Muscle layer of duodenum (tissue), 2 donors: ENCODE measurements around the gene ZNF521.

Source experiments
- H3K27ac ChIP-seq: one replicate; pipeline ENCODE4 v1.7.0; 2013; ENCODE audit warnings: mild to moderate bottlenecking, low read length
- H3K27me3 ChIP-seq: one replicate; pipeline ENCODE4 v1.7.0; 2013; ENCODE audit warnings: low read depth, mild to moderate bottlenecking, control low read depth, low read length
- H3K36me3 ChIP-seq, 2 donors: one replicate each; pipeline ENCODE4 v1.7.0; 2013; ENCODE audit warnings: low read length in 2 of 2, control low read depth in 1 of 2, mild to moderate bottlenecking in 1 of 2; ENCODE audit not compliant: insufficient read depth in 2 of 2, control insufficient read depth in 1 of 2
- H3K4me1 ChIP-seq, 2 donors: one replicate each; pipeline ENCODE4 v1.7.0; 2013; ENCODE audit warnings: low read length in 2 of 2, mild to moderate bottlenecking in 2 of 2, control low read depth in 1 of 2, moderate library complexity in 1 of 2; ENCODE audit not compliant: insufficient read depth in 2 of 2, control insufficient read depth in 1 of 2
- H3K4me3 ChIP-seq, 2 donors: one replicate each; pipeline ENCODE4 v1.7.0; 2013; ENCODE audit warnings: low read length in 2 of 2, low read depth in 1 of 2, mild to moderate bottlenecking in 1 of 2
- H3K9me3 ChIP-seq, 2 donors: one replicate each; pipeline ENCODE4 v1.7.0; 2013; ENCODE audit warnings: low read length in 2 of 2, control low read depth in 1 of 2, mild to moderate bottlenecking in 1 of 2; ENCODE audit not compliant: control insufficient read depth in 1 of 2
- donor health status: healthy.

Gene ZNF521

GRCh38 chr18:25234740-25235345 is 117.1 kb downstream of the ZNF521 start:
- Histone ChIP-seq H3K4me1 (peaks cover 0 to 16% of the 10 kb centered on the region in 2 donors), H3K27me3 (no peaks in the 10 kb centered on the region), H3K36me3 (no peaks in the 10 kb centered on the region), H3K9me3 (no peaks in the 10 kb centered on the region), H3K4me3 (no peak overlapping the region), H3K27ac (peak overlapping the region; percentile 42)

DNA sequence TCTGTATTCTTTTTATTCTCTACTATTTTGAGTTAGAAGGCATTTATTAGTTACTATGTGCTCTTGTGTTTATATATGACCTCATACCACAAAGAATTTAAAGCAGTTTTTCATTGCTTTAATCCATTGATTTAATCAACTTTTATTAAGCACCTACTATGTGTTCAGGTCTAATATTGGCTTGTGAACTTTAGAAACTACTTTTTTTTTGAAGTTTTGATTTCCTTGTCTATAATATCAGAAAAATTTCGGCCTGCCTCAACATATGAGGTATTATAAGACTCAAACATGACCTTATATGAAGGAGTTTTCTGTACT is 117.7 kb downstream of the ZNF521 start:
- Histone ChIP-seq H3K4me1 (peaks cover 0 to 16% of the 10 kb centered on the region in 2 donors), H3K9me3 (no peaks in the 10 kb centered on the region), H3K36me3 (no peaks in the 10 kb centered on the region), H3K4me3 (no peak overlapping the region), H3K27me3 (no peaks in the 10 kb centered on the region), H3K27ac (peak overlapping the region; percentile 42)

DNA sequence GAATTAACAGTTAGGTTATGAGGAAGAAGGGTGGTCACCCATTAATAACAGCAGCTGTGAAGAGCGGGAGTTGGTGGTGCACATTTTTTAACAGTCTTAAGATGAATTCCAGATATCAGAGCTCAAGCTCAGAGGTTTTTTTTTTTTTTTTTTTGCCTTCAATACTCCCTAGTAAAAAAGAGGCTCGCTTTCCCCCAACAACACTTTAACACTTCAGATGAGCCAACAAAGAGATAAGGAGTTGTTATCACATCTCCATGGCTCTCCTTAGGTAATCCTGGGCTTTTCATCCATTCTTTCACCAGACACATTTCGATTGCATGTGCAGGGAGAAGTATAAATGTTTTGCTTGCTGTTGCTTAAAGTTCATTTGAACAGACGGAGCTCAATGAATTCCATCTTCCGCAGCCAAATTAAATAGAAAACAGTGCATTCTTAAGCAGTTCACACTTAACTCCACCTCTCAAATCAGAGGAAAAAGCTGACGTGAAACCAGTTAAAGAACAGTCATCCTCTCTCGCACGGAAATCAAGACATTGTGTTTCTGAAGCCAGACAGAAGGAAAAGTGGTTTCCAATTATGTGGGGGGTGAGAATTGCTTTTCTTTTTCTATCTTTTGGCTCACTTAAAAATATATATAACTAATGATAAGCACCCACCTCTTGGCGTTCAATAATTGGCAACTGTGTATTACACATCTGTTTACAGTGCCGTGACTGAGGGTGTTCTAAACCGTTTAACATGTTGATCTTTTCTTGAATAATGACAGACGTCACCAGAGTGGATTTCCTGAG is 118.2 kb downstream of the ZNF521 start:
- Histone ChIP-seq H3K36me3 (no peaks in the 10 kb centered on the region), H3K4me3 (no peak overlapping the region), H3K4me1 (peaks cover 0 to 16% of the 10 kb centered on the region in 2 donors), H3K9me3 (no peaks in the 10 kb centered on the region), H3K27me3 (no peaks in the 10 kb centered on the region), H3K27ac (peak overlapping the region; percentile 42)

DNA sequence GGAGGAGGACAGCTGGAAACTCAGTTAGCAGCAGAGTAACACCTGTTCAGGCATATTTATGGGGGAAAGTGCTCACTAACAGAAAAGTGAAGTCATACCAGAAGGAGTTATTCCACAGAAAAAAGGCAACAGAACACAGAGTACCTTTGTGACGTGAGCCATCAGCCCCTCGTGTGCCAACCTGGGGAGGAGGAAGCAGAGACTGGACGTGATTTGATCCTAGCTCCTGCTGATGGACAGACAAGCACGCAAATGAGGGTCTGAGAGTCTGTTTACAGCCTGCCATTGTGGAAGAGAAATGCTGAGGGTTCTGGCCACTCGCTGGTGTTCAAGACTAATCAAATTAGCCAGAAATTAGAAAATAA is 120.7 kb downstream of the ZNF521 start:
- Histone ChIP-seq H3K9me3 (no peaks in the 10 kb centered on the region), H3K27me3 (no peaks in the 10 kb centered on the region), H3K36me3 (no peaks in the 10 kb centered on the region), H3K27ac (peak overlapping the region; percentile 35), H3K4me1 (peaks cover 0 to 16% of the 10 kb centered on the region in 2 donors), H3K4me3 (peak overlapping the region in 1 of 2 donors; percentile 10)

GRCh38 chr18:25230658-25231326 is 121.2 kb downstream of the ZNF521 start:
- H3K4me3 ChIP-seq: peak overlapping the region in 1 of 2 donors; percentile 10
- no peaks in the 10 kb centered on the region for H3K9me3 ChIP-seq

GRCh38 chr18:25229920-25230319 is 122.0 kb downstream of the ZNF521 start:
- H3K27me3 ChIP-seq: no peaks in the 10 kb centered on the region
- no peaks in the 10 kb centered on the region for H3K36me3 ChIP-seq
- H3K27ac ChIP-seq: peak overlapping the region; percentile 13
- H3K4me1 ChIP-seq: peaks cover 0 to 16% of the 10 kb centered on the region in 2 donors
- H3K4me3 ChIP-seq: peak overlapping the region in 1 of 2 donors; percentile 10
- H3K9me3 ChIP-seq: no peaks in the 10 kb centered on the region

More at GRCh38 chr18:25230658-25231326, 121.2 kb downstream of the ZNF521 start:
- Histone ChIP-seq H3K27me3 (no peaks in the 10 kb centered on the region), H3K36me3 (no peaks in the 10 kb centered on the region), H3K4me1 (peaks cover 0 to 16% of the 10 kb centered on the region in 2 donors), H3K27ac (peak overlapping the region; percentile 35)

DNA sequence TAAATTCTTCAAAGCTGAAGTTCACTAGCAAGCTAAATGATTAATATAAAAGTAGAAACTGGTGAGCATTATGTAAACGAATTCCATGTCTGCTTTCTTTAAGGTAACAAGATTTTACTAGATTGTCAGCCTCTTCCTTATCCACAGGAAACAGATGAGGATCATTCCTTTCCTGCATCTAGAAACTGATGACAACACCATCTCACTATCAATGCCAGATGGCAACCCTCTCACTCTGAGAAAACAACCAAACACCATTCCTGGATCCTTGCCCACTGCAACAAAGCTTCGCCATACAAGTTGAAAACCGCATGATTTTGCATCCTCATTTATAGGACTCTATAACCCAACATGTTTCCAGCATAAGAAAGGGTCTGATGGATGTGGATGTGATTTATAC is 122.9 kb downstream of the ZNF521 start:
- Histone ChIP-seq H3K9me3 (no peaks in the 10 kb centered on the region), H3K4me1 (peaks cover 0 to 16% of the 10 kb centered on the region in 2 donors), H3K27ac (no peak overlapping the region), H3K4me3 (no peak overlapping the region), H3K36me3 (no peaks in the 10 kb centered on the region), H3K27me3 (no peaks in the 10 kb centered on the region)

DNA sequence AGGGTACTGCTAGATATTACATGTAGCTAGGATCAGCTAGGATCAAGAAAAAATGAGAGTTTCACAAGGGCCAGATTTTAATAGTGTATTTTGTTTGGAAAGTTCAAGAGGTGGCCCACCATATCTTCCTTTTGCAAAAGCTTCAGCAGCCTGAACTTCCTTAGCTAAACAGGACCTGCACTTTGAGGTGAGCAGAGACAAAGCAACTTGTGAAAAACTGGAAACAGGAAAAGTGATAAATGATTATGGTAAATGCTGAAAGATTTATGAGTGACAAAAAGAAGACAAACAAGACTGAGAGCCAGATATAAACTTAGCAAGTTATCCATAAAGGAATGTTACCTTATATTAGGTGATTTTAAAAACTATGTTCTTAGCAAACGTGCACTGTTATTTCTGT is 123.6 kb downstream of the ZNF521 start:
- Histone ChIP-seq H3K4me1 (peaks cover 0 to 16% of the 10 kb centered on the region in 2 donors), H3K4me3 (no peak overlapping the region), H3K36me3 (no peaks in the 10 kb centered on the region), H3K27me3 (no peaks in the 10 kb centered on the region), H3K9me3 (no peaks in the 10 kb centered on the region), H3K27ac (no peak overlapping the region)

DNA sequence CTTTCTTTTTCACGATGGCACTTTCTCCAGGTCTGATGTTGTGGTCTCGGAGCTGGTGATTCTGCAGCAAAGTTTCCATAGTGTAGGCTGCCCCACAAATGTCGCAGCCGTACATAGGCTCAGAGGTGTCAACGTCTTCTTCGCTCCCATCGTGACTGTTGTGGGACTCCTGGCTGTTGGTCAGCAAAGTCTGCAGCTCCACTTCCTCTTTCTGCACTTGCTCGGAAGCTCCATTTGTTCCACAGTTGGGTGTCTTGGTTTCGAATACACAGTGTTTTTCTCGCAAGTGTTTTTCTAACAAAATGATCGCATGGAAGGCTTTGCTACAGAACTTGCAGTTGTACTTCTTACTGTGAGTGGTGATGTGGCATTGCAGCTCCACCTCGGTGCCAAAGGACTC is 126.8 kb downstream of the ZNF521 start:
- Histone ChIP-seq H3K9me3 (no peaks in the 10 kb centered on the region), H3K27me3 (no peaks in the 10 kb centered on the region), H3K4me1 (peaks cover 0 to 3% of the 10 kb centered on the region in 2 donors), H3K36me3 (no peaks in the 10 kb centered on the region), H3K4me3 (no peak overlapping the region), H3K27ac (no peak overlapping the region)

GRCh38 chr18:25223899-25224886 is 127.8 kb downstream of the ZNF521 start:
- no peak overlapping the region for H3K4me3 ChIP-seq
- no peaks in the 10 kb centered on the region for H3K27me3 ChIP-seq
- H3K36me3 ChIP-seq: no peaks in the 10 kb centered on the region
- H3K9me3 ChIP-seq: no peaks in the 10 kb centered on the region
- H3K4me1 ChIP-seq: no peaks in the 10 kb centered on the region
- no peak overlapping the region for H3K27ac ChIP-seq
